ENCODE measurements around the gene LHFPL2.

DNA sequence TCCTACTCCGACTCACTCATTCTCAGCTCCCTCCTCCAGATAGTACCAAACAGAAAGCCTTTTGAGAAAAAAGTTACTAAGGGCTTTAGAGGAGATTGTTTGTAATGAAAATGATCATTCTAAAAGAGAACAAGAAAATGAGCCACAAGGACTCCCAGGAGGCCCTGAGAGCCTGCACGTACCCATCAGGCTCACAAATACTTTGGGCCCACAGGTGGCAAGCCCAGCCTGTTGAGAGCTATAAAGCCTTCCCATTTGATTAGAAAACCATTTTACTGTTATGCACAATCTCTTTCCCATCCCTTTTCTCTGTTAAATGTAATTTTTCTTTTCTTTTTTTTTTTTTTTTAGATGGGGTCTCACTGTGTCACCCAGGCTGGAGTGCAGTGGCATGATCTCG is 136.1 kb downstream of the LHFPL2 start:
- TF ChIP-seq POLR2A (IDR thresholded peaks at IDR 0.05; ENCODE audit: borderline replicate concordance, extremely low read depth, insufficient read depth, insufficient read length) (no peak), CTCF (IDR thresholded peaks at IDR 0.05 in 2 of 3, conservative IDR thresholded peaks at IDR 0.05 in 1 of 3; ENCODE audit: borderline replicate concordance in 1 of 3, insufficient read depth in 1 of 3, low read depth in 2 of 3, low read length in 2 of 3) (no peak), POLR2AphosphoS5 (IDR thresholded peaks at IDR 0.05; ENCODE audit: low read depth, low read length) (no peak), CEBPB (IDR thresholded peaks at IDR 0.05; ENCODE audit: low read depth) (no peak)
